Measurements from ENCODE around the gene SLC35B1. TPM values are rescaled to one million over a fixed set of nuclear protein-coding genes. Genes with fewer than 3 reads are reported as not detected.
A peak's percentile ranks its signal among the peaks of the same experiment; 100 is the strongest.

The SLC35B1 gene
- polyA plus RNA-seq, 1 experiment, result 116 TPM

- DNase-seq (ENCODE audit: low read depth), result no peak
- POLR2A ChIA-PET, result no interaction called here
- no peak for TF ChIP-seq CTCF (IDR thresholded peaks at IDR 0.05; ENCODE audit: insufficient read depth, low read depth, low read length)
- CTCF ChIA-PET, result interaction anchor here (1.0 kb wide), 1 partner anchor 9 kb away, joined by 5 read pairs; the partner anchor contains the start of gene SLC35B1
- H3K36me3 ChIP-seq (ENCODE audit: control insufficient read depth, insufficient read depth, low read length), result peaks cover 3% of the 10 kb centered on the region
- no peaks in the 10 kb centered on the region for H3K27me3 ChIP-seq (ENCODE audit: control insufficient read depth, insufficient read depth, low read length)
- no peak overlapping the region for H3K4me3 ChIP-seq (ENCODE audit: low read depth, low read length)
Observed at GRCh38 chr17:49717371-49717861, 9.7 kb upstream of the SLC35B1 start.

- peaks cover 3% of the 10 kb centered on the region for H3K36me3 ChIP-seq (ENCODE audit: control insufficient read depth, insufficient read depth, low read length)
- POLR2A ChIA-PET, result no interaction called here
- CTCF ChIA-PET, result interaction anchor here (1.0 kb wide), 1 partner anchor 9 kb away, joined by 5 read pairs; the partner anchor contains the start of gene SLC35B1
- DNase-seq (ENCODE audit: low read depth), result no peak
- no peaks in the 10 kb centered on the region for H3K27me3 ChIP-seq (ENCODE audit: control insufficient read depth, insufficient read depth, low read length)
- no peak for TF ChIP-seq CTCF (IDR thresholded peaks at IDR 0.05; ENCODE audit: insufficient read depth, low read depth, low read length)
- no peak overlapping the region for H3K4me3 ChIP-seq (ENCODE audit: low read depth, low read length)
Observed at GRCh38 chr17:49716668-49717364, 9.1 kb upstream of the SLC35B1 start.

GRCh38 chr17:49715717-49716279, 8.0 kb upstream of the SLC35B1 start:
- Histone ChIP-seq H3K27me3 (ENCODE audit: control insufficient read depth, insufficient read depth, low read length) (no peaks in the 10 kb centered on the region), H3K4me3 (ENCODE audit: low read depth, low read length) (no peak overlapping the region), H3K36me3 (ENCODE audit: control insufficient read depth, insufficient read depth, low read length) (peaks cover 3% of the 10 kb centered on the region)
- ChIA-PET POLR2A (no interaction called here), CTCF (interaction anchor here (0.7 to 1.2 kb wide), 5 partner anchors 14 to 150 kb away, joined by 3 to 4 read pairs (median 3); no protein-coding TSS in a partner anchor)
- no peak for DNase-seq (ENCODE audit: low read depth)
- no peak for TF ChIP-seq CTCF (IDR thresholded peaks at IDR 0.05; ENCODE audit: insufficient read depth, low read depth, low read length)

GRCh38 chr17:49715216-49715615, 7.5 kb upstream of the SLC35B1 start:
- Histone ChIP-seq H3K4me3 (ENCODE audit: low read depth, low read length) (no peak overlapping the region), H3K36me3 (ENCODE audit: control insufficient read depth, insufficient read depth, low read length) (peaks cover 3% of the 10 kb centered on the region), H3K27me3 (ENCODE audit: control insufficient read depth, insufficient read depth, low read length) (no peaks in the 10 kb centered on the region)
- no peak for DNase-seq (ENCODE audit: low read depth)
- TF ChIP-seq CTCF (IDR thresholded peaks at IDR 0.05; ENCODE audit: insufficient read depth, low read depth, low read length), result no peak
- ChIA-PET POLR2A (no interaction called here), CTCF (interaction anchor here (0.7 to 1.3 kb wide), 5 partner anchors 12 to 145 kb away, joined by 3 to 4 read pairs (median 3); no protein-coding TSS in a partner anchor)

GRCh38 chr17:49708515-49709183, 885 bp upstream of the SLC35B1 start:
- Histone ChIP-seq H3K4me3 (ENCODE audit: low read depth, low read length) (peak overlapping the region; percentile 92), H3K36me3 (ENCODE audit: control insufficient read depth, insufficient read depth, low read length) (peaks cover 14% of the 10 kb centered on the region), H3K27me3 (ENCODE audit: control insufficient read depth, insufficient read depth, low read length) (no peaks in the 10 kb centered on the region)
- ChIA-PET CTCF (interaction anchor here (0.6 to 26.0 kb wide), 21 partner anchors 8 to 293 kb away, joined by 3 to 638 read pairs (median 5); partner anchors contain the start of genes FAM117A and NXPH3), POLR2A (interaction anchor here (0.6 to 1.4 kb wide), 5 partner anchors 17 to 281 kb away, joined by 3 to 21 read pairs (median 4); partner anchors contain the start of genes FAM117A and KAT7)
- TF ChIP-seq CTCF (IDR thresholded peaks at IDR 0.05; ENCODE audit: insufficient read depth, low read depth, low read length), result no peak
- no peak for DNase-seq (ENCODE audit: low read depth)
